Smooth muscle cell of bladder (primary cell): ENCODE measurements around the gene CHL1. TPM values are rescaled to one million over a fixed set of nuclear protein-coding genes. Genes with fewer than 3 reads are reported as not detected.

Experiments
- total RNA-seq: library from RNA; depleted of rRNA; stranded (reverse); fragments of >200 nt; gene quantifications from 2 replicates; pipeline ENCODE4 v1.2.3, GENCODE V29; 2014

CHL1 gene
- total RNA-seq: 2.6 and 4.0 TPM in 2 replicates

DNA sequence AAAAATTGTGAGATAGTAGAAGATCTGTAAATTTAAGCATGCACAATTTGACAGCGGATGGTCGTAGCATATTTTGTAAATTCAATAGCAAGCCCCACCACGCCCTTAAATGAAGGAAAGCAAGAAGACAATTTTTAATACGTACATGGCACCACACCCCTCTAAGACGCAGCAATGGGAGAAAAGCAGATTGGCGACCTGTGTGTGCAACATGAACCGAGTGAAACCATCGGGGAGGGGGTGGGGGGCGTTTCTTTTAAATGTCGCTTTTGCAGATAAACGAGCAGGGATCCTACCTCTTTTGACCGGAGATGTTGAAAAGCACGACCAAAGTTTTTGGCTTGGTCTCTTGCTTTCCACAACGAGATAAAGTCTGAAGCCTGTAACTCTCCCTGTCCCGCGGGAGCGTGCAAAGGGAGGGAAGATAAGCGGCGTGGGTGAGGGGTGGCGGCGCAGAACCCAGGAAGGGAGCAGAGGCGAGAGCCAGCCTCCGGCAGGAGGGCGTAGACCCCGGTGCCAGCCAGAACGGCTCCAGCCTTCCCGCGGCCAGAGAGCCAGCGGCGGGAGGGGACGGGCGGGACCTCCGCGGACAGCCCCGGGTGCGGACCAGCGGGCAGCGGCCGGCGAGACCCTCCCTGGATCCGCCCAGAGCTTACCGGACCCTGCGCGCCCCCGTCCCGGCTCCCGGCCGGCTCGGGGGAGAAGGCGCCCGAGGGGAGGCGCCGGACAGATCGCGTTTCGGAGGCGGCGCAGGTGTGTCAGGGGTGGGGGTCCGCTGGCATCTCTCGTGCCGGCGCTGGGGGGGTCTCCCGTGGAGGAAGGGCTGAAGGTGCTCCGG is at the start of gene CHL1:
Gene CHL1, plus strand, starts transcription at position 453 of the 838 bp plus-strand sequence. CDS start 123,014 bp downstream, outside the sequence.

